ENCODE data around the gene ILK. TPM values are rescaled to one million over a fixed set of nuclear protein-coding genes. Genes with fewer than 3 reads are reported as not detected.

The ILK gene
- total RNA-seq, 2 experiments from 2014 or later: 65.2 to 65.7 TPM

Other genes with a start within 250 kb of the ILK start
- gene SMPD1, start 213.3 kb upstream of the ILK start, total RNA-seq: 10 to 100 TPM; 24.5 to 27.5 TPM
- 10 to 100 TPM; 44.5 to 45.1 TPM for gene APBB1, start 184.7 kb upstream of the ILK start, total RNA-seq
- under 1 TPM in 1 of 2 experiments, not detected in 1; 0.64 TPM for gene HPX, start 162.8 kb upstream of the ILK start, total RNA-seq
- gene TRIM3, start 129.8 kb upstream of the ILK start, total RNA-seq: 1 to 10 TPM; 7.7 to 9.4 TPM
- 10 to 100 TPM; 33.5 to 37.9 TPM for gene ARFIP2, start 122.4 kb upstream of the ILK start, total RNA-seq
- gene TIMM10B, start 122.3 kb upstream of the ILK start, total RNA-seq: 10 to 100 TPM; 35.1 to 41.7 TPM
- 10 to 100 TPM; 18.2 to 19.3 TPM for gene DNHD1, start 106.5 kb upstream of the ILK start, total RNA-seq
- 10 to 100 TPM; 31.9 to 33.5 TPM for gene RRP8, start 158 bp upstream of the ILK start, total RNA-seq
- 100 to 1,000 TPM; 151 to 156 TPM for gene TAF10, start 8.4 kb downstream of the ILK start, total RNA-seq
- 10 to 100 TPM; 25.7 to 28.5 TPM for gene TPP1, start 15.6 kb downstream of the ILK start, total RNA-seq
- gene DCHS1, start 52.0 kb downstream of the ILK start, total RNA-seq: under 1 TPM; 0.79 to 0.88 TPM
- gene MRPL17, start 79.6 kb downstream of the ILK start, total RNA-seq: 100 to 1,000 TPM in 1 of 2 experiments, 10 to 100 TPM in 1; 99.7 to 102 TPM
- gene OR2AG2, start 168.2 kb downstream of the ILK start, total RNA-seq: under 1 TPM in 1 of 2 experiments, not detected in 1; 0.05 TPM
- gene OR2AG1, start 179.2 kb downstream of the ILK start, total RNA-seq: not detected
- gene OR6A2, start 195.9 kb downstream of the ILK start, total RNA-seq: under 1 TPM in 1 of 2 experiments, not detected in 1; 0.05 TPM
- not detected for gene OR10A5, start 241.9 kb downstream of the ILK start, total RNA-seq

Data from activated naive CD4-positive, alpha-beta T cell treated with anti-CD3 and anti-CD28 coated beads for 36 hours (primary cell).